Measurements from ENCODE around the gene CRYGC. TPM values are rescaled to one million over a fixed set of nuclear protein-coding genes. Genes with fewer than 3 reads are reported as not detected.
A peak's percentile ranks its signal among the peaks of the same experiment; 100 is the strongest.

CRYGC gene
- total and polyA plus RNA-seq, 2 of the 13 experiments (the other 11 are each of a cell fraction or from before 2014, with no cell fraction given), result 0.20 to 0.27 TPM

GRCh38 chr2:208142925-208143799, 13.5 kb upstream of the CRYGC start:
- H2AFZ ChIP-seq (ENCODE audit: low read length), result no peak overlapping the region
- ChIA-PET CTCF (ENCODE audit: low intra/inter-chr PET ratio, low total read pairs) (no interaction called here), POLR2A (interaction anchor here (1.9 to 2.4 kb wide), 2 partner anchors 13 to 111 kb away, joined by 7 to 8 read pairs; partner anchors contain the start of gene IDH1)
- H3K79me2 ChIP-seq (ENCODE audit: insufficient read depth, low read length), result no peaks in the 10 kb centered on the region
- ATAC-seq (peak; percentile 79), FAIRE-seq (peak; percentile 37), DNase-seq (ENCODE audit: low spot score) (peak; percentile 93)
- no peak overlapping the region for H3K9ac ChIP-seq (ENCODE audit: insufficient read depth, low read depth, low read length)
- 35% methylated on average over 14 of the region's 14 CpGs for WGBS (ENCODE audit: low lambda C conversion rate)
- no peaks in the 10 kb centered on the region for H4K20me1 ChIP-seq (ENCODE audit: insufficient read depth, low read length)
- H3K9me3 ChIP-seq (ENCODE audit: low read length), result no peaks in the 10 kb centered on the region; the same call in 1 of the 2 replicates
- 0 out of 2 replicates have a peak overlapping the region, but pooled peaks have one; percentile 21 for H3K4me2 ChIP-seq (ENCODE audit: low read depth, low read length)
- peaks cover 0 to 5% of the 10 kb centered on the region in 2 experiments; a peak in 1 of 5 replicates for H3K27me3 ChIP-seq (ENCODE audit: control insufficient read depth in 1 of 2, insufficient read depth in 2 of 2, low read length in 2 of 2)
- intact Hi-C loops (cut with micrococcal nuclease; ENCODE audit: unreplicated experiment), result loop anchor here (1.0 kb wide), 1 partner anchor 13 kb away; no protein-coding TSS in a partner anchor
- in situ Hi-C loops (cut with HindIII; ENCODE audit: extremely low pct_ligation_motif_present, low pct_unique_long_range_greater_than_20kb), result no loop called here
- H3K4me1 ChIP-seq (ENCODE audit: insufficient read depth, low read length), result peaks cover 21% of the 10 kb centered on the region
- H3K27ac ChIP-seq (ENCODE audit: extremely low read length, insufficient read depth, low read length), result no peak overlapping the region
- no peak overlapping the region for H3K4me3 ChIP-seq (replicated peaks in 1 of 3; ENCODE audit: insufficient read depth in 1 of 3, low read depth in 2 of 3, low read length in 3 of 3)
- no TSS peak for BruUV-seq (replicated peaks)
- H3K36me3 ChIP-seq (replicated peaks in 1 of 2; ENCODE audit: control insufficient read depth in 1 of 2, insufficient read depth in 2 of 2, low read length in 2 of 2), result no peaks in the 10 kb centered on the region
- TF ChIP-seq NFE2L2 (IDR thresholded peaks at IDR 0.05; ENCODE audit: low read length), result peak; percentile 76; the same call in 1 of the 2 replicates
- TF ChIP-seq HINFP (CRISPR knock-in tag; IDR thresholded peaks at IDR 0.05; ENCODE audit: low read depth), result no peak
- TF ChIP-seq ZNF12 (CRISPR knock-in tag; IDR thresholded peaks at IDR 0.05), result peak; percentile 53; the same call in 1 of the 2 replicates
- TF ChIP-seq ZBTB42 (CRISPR knock-in tag; IDR thresholded peaks at IDR 0.05), result no peak
- TF ChIP-seq ZNF747 (CRISPR knock-in tag; IDR thresholded peaks at IDR 0.05; ENCODE audit: borderline replicate concordance), result no peak
- TF ChIP-seq TBP (CRISPR knock-in tag; IDR thresholded peaks at IDR 0.05), result no peak
- 0 out of 2 replicates have a peak, but pooled peaks have one; percentile 26 for TF ChIP-seq ZNF574 (CRISPR knock-in tag; IDR thresholded peaks at IDR 0.05)
- peak; percentile 28; the same call in 1 of the 2 replicates for TF ChIP-seq HOXA3 (CRISPR knock-in tag; IDR thresholded peaks at IDR 0.05)
- TF ChIP-seq XBP1 (CRISPR knock-in tag; IDR thresholded peaks at IDR 0.05), result no peak
- TF ChIP-seq GLI4 (CRISPR knock-in tag; IDR thresholded peaks at IDR 0.05; ENCODE audit: borderline replicate concordance), result no peak

Measured in HepG2 (cell line).